A549 (cell line): ENCODE data around the gene FAM107B. TPM values are rescaled to one million over a fixed set of nuclear protein-coding genes. Genes with fewer than 3 reads are reported as not detected.
A peak's percentile ranks its signal among the peaks of the same experiment; 100 is the strongest.

ENCODE experiments used
- ATAC-seq, 2 experiments: fragments of 200-7000 bp in 1 of 2; fragments of >200 bp in 1 of 2; cut with Nextera tagmentation in 1 of 2; cut with Tn5 transposase in 1 of 2; 3 replicates each; pipeline versions ENCODE4 v1.8.0 to v1.9.1; 2018 to 2020; ENCODE audit warnings: mild to moderate bottlenecking in 1 of 2, moderate library complexity in 1 of 2
- CTCF ChIA-PET: fragments of 300-600 bp; sonication (Branson Sonifier 250); formaldehyde crosslinking; extraction: SDS; loops from one replicate; lab custom pipeline; 2021; ENCODE audit warnings: antibody characterized with exemption, inconsistent platforms; lab: Yijun Ruan, JAX
- POLR2A ChIA-PET: fragments of 350-600 bp; formaldehyde crosslinking; extraction: SDS; loops from one replicate; lab custom pipeline; 2021; ENCODE audit warnings: antibody characterized with exemption, inconsistent platforms; lab: Yijun Ruan, JAX
- DNase-seq, 2 experiments: peaks; one replicate each; pipeline versions ENCODE4 v3.0.0 to v3.0.0-alpha.2; 2011 to 2016; ENCODE audit warnings: low read depth in 1 of 2, low spot score in 1 of 2
- FAIRE-seq: peaks from 2 replicates; lab custom pipeline; 2011; peaks lifted over from hg19 to GRCh38; lab: Jason Lieb, UNC
- H3K27ac ChIP-seq, 2 experiments: fragments of >200 bp; sonication (Bioruptor Twin); formaldehyde crosslinking; 3 replicates each; pipeline ENCODE4 v1.5.1; 2016 to 2017
- H3K4me1 ChIP-seq: fragments of >200 bp; sonication (Bioruptor Twin); formaldehyde crosslinking; 3 replicates; pipeline ENCODE4 v1.6.1; 2016
- H3K4me2 ChIP-seq: fragments of >200 bp; sonication (Bioruptor Twin); formaldehyde crosslinking; 3 replicates; pipeline ENCODE4 v1.6.1; 2016
- H3K4me3 ChIP-seq: fragments of >200 bp; sonication (Bioruptor Twin); formaldehyde crosslinking; 3 replicates; pipeline ENCODE4 v1.5.1; 2016
- H3K9me3 ChIP-seq: fragments of >200 bp; sonication (Bioruptor Twin); formaldehyde crosslinking; 3 replicates; pipeline ENCODE4 v1.6.1; 2016
- BCL3 ChIP-seq: fragments of >200 bp; sonication (Bioruptor Twin); formaldehyde crosslinking; IDR thresholded peaks from 3 replicates; pipeline ENCODE4 v1.6.1; 2016
- BHLHE40 ChIP-seq: IDR thresholded peaks from 2 replicates; pipeline ENCODE4 v1.6.1; 2012; ENCODE audit warnings: low read depth, low read length, inconsistent platforms
- CEBPB ChIP-seq, 2 experiments: fragments of >200 bp in 1 of 2; sonication (Bioruptor Twin) in 1 of 2; formaldehyde crosslinking in 1 of 2; IDR thresholded peaks; 2 replicates each; pipeline ENCODE4 v1.6.1; 2012 to 2016
- CHD4 ChIP-seq: fragments of 200-600 bp; sonication (generic); IDR thresholded peaks from 2 replicates; pipeline ENCODE4 v1.6.1; 2016; ENCODE audit warnings: antibody characterized with exemption, mild to moderate bottlenecking, borderline replicate concordance
- EP300 ChIP-seq, 2 experiments: fragments of >200 bp; sonication (Bioruptor Twin); formaldehyde crosslinking; IDR thresholded peaks; 2 replicates in 1 of 2; 3 replicates in 1 of 2; pipeline ENCODE4 v1.6.1; 2016 to 2017
- HMGXB4 ChIP-seq: fragments of 250-450 bp; sonication (Bioruptor Pico); IDR thresholded peaks from 2 replicates; pipeline ENCODE4 v1.5.0; 2021; ENCODE audit warnings: mild to moderate bottlenecking, moderate library complexity, borderline replicate concordance
- HOXB5 ChIP-seq: fragments of 250-450 bp; sonication (Bioruptor Pico); IDR thresholded peaks from 2 replicates; pipeline ENCODE4 v1.5.0; 2020; ENCODE audit warnings: mild to moderate bottlenecking, moderate library complexity
- JUN ChIP-seq, 2 experiments: fragments of >200 bp; sonication (Bioruptor Twin); formaldehyde crosslinking; IDR thresholded peaks; 2 replicates in 1 of 2; 3 replicates in 1 of 2; pipeline ENCODE4 v1.6.1; 2016 to 2017
- JUNB ChIP-seq: fragments of >200 bp; sonication (Bioruptor Twin); formaldehyde crosslinking; IDR thresholded peaks from 2 replicates; pipeline ENCODE4 v1.6.1; 2016
- MAFK ChIP-seq: fragments of 450-650 bp; IDR thresholded peaks from 2 replicates; pipeline ENCODE4 v1.6.1; 2014; ENCODE audit not compliant: partially characterized antibody
- MYC ChIP-seq: IDR thresholded peaks from 2 replicates; pipeline ENCODE4 v1.6.1; 2012; ENCODE audit warnings: mild to moderate bottlenecking, inconsistent platforms, low read length, improper control_type of control experiment, borderline replicate concordance
- NFE2L2 ChIP-seq: fragments of 150-350 bp; conservative IDR thresholded peaks from 2 replicates; pipeline ENCODE4 v1.6.1; 2014; ENCODE audit warnings: low read length
- POLR2AphosphoS2 ChIP-seq: conservative IDR thresholded peaks from 2 replicates; pipeline ENCODE4 v1.6.1; 2012; ENCODE audit warnings: low read length, improper control_type of control experiment, inconsistent platforms
- RAD21 ChIP-seq, 2 experiments: fragments of >200 bp in 1 of 2; sonication (Bioruptor Twin) in 1 of 2; formaldehyde crosslinking in 1 of 2; IDR thresholded peaks in 1 of 2; conservative IDR thresholded peaks in 1 of 2; 2 replicates in 1 of 2; 3 replicates in 1 of 2; pipeline ENCODE4 v1.6.1; 2012 to 2018; ENCODE audit warnings: inconsistent platforms in 1 of 2
- RARB ChIP-seq: fragments of 250-450 bp; sonication (Bioruptor Pico); IDR thresholded peaks from 2 replicates; pipeline ENCODE4 v1.8.0; 2021; ENCODE audit warnings: mild to moderate bottlenecking, moderate library complexity
- RCOR1 ChIP-seq: fragments of 150-350 bp; IDR thresholded peaks from 2 replicates; pipeline ENCODE4 v1.6.1; 2014; ENCODE audit warnings: antibody characterized with exemption, low read length, low read depth
- RNF2 ChIP-seq: fragments of 200-600 bp; sonication (generic); IDR thresholded peaks from 2 replicates; pipeline ENCODE4 v1.6.1; 2016; ENCODE audit warnings: low read depth, mild to moderate bottlenecking, antibody characterized with exemption, moderate library complexity, borderline replicate concordance
- TFCP2L1 ChIP-seq: fragments of 250-450 bp; sonication (Bioruptor Pico); IDR thresholded peaks from 2 replicates; pipeline ENCODE4 v1.5.0; 2021; ENCODE audit warnings: mild to moderate bottlenecking
- ZNF302 ChIP-seq: fragments of 250-450 bp; sonication (Bioruptor Pico); IDR thresholded peaks from 2 replicates; pipeline ENCODE4 v1.9.0; 2021; ENCODE audit warnings: inconsistent platforms, mild to moderate bottlenecking, moderate library complexity
- WGBS: methylation state at CpG from one replicate; pipeline ENCODE4 v1.1.6; 2017; ENCODE audit errors: missing lambda C conversion rate; 5-methylcytosine and 5-hydroxymethylcytosine counted together
- polyA plus RNA-seq, 4 experiments: library from polyadenylated mRNA; depleted of rRNA in 3 of 4; stranded (reverse); fragments of >200 nt; fragmentation: RNase III in 1 of 4; extraction: RNeasy Plus Mini Kit Qiagen cat#74134 plus additional on column Dnase treatment in 1 of 4; gene quantifications; 2 replicates in 3 of 4; 3 replicates in 1 of 4; pipeline ENCODE4 v1.2.3, GENCODE V29; 2011 to 2017
- TF ChIP-seq, protein P1 (sequence below): fragments of 450-650 bp; IDR thresholded peaks from 2 replicates; pipeline ENCODE4 v1.6.1; 2014; ENCODE audit warnings: antibody characterized with exemption
- TF ChIP-seq, protein P2 (sequence below): IDR thresholded peaks from 2 replicates; pipeline ENCODE4 v1.6.1; 2012

The FAM107B gene
- polyA plus RNA-seq, 2 of the 4 experiments (the other 2 are of a cell fraction): 99.9 to 173 TPM

GRCh38 chr10:14562218-14563075 is 212.2 kb downstream of the FAM107B start:
- no peak for TF ChIP-seq MYC
- TF ChIP-seq CHD4: no peak
- no peak for TF ChIP-seq NFE2L2
- TF ChIP-seq JUNB: no peak
- TF ChIP-seq TFCP2L1 (CRISPR knock-in tag): no peak
- TF ChIP-seq BHLHE40: no peak
- DNase-seq: no peak
- Histone ChIP-seq H3K4me3 (no peak overlapping the region), H3K4me1 (peaks cover 84% of the 10 kb centered on the region), H3K27ac (peak overlapping the region; percentile 21 to 51; a peak in 5 of 6 replicates), H3K4me2 (peak overlapping the region; percentile 46; the same call in 2 of the 3 replicates), H3K9me3 (no peaks in the 10 kb centered on the region)
- 79% methylated on average over 4 of the region's 4 CpGs for WGBS
- no peak for FAIRE-seq
- ATAC-seq: no peak
- CTCF ChIA-PET: interaction anchor here (0.6 to 1.6 kb wide), 5 partner anchors 9 to 261 kb away, joined by 3 to 5 read pairs (median 4); no protein-coding TSS in a partner anchor
- POLR2A ChIA-PET: no interaction called here

GRCh38 chr10:14560791-14561765 is 213.6 kb downstream of the FAM107B start:
- no peak for FAIRE-seq
- Histone ChIP-seq H3K4me1 (peaks cover 95% of the 10 kb centered on the region), H3K4me2 (no peak overlapping the region), H3K4me3 (no peak overlapping the region), H3K9me3 (no peaks in the 10 kb centered on the region), H3K27ac (peak overlapping the region in 1 of 2 experiments; percentile 9; a peak in 2 of 6 replicates)
- ChIA-PET POLR2A (interaction anchor here (1.1 kb wide), 1 partner anchor 277 kb away, joined by 4 read pairs; the partner anchor contains the start of genes CDNF, HSPA14 and MSANTD7), CTCF (interaction anchor here (1.0 to 2.6 kb wide), 4 partner anchors 11 to 262 kb away, joined by 3 to 10 read pairs (median 4); no protein-coding TSS in a partner anchor)
- no peak for DNase-seq
- no peak for ATAC-seq
- TF ChIP-seq, protein P1, sequence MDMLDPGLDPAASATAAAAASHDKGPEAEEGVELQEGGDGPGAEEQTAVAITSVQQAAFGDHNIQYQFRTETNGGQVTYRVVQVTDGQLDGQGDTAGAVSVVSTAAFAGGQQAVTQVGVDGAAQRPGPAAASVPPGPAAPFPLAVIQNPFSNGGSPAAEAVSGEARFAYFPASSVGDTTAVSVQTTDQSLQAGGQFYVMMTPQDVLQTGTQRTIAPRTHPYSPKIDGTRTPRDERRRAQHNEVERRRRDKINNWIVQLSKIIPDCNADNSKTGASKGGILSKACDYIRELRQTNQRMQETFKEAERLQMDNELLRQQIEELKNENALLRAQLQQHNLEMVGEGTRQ: no peak
- TF ChIP-seq BCL3 (no peak), BHLHE40 (no peak), RAD21 (conservative IDR thresholded peaks at IDR 0.05 in 1 of 2, IDR thresholded peaks at IDR 0.05 in 1 of 2) (no peak), RARB (CRISPR knock-in tag) (no peak), JUN (IDR thresholded peaks at IDR 0.05) (no peak), MYC (no peak), CEBPB (IDR thresholded peaks at IDR 0.05) (no peak), ZNF302 (no peak), HOXB5 (CRISPR knock-in tag) (no peak), POLR2AphosphoS2 (no peak), MAFK (no peak), RCOR1 (no peak), RNF2 (no peak), HMGXB4 (CRISPR knock-in tag) (no peak), EP300 (IDR thresholded peaks at IDR 0.05) (no peak)
- TF ChIP-seq, protein P2, sequence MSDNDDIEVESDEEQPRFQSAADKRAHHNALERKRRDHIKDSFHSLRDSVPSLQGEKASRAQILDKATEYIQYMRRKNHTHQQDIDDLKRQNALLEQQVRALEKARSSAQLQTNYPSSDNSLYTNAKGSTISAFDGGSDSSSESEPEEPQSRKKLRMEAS: no peak
- WGBS: 93% methylated on average over 15 of the region's 15 CpGs
